HepG2 (cell line): Measurements from ENCODE around the gene ADCY7. TPM values are rescaled to one million over a fixed set of nuclear protein-coding genes. Genes with fewer than 3 reads are reported as not detected.

ENCODE experiments used
- BRD4 ChIP-seq: sonication (generic); formaldehyde crosslinking; IDR thresholded peaks from 2 replicates; pipeline ENCODE4 v1.4.0; 2020; ENCODE audit warnings: missing genetic modification reagents
- GATA4 ChIP-seq: sonication (generic); IDR thresholded peaks from 2 replicates; pipeline ENCODE4 v1.6.1; 2016; ENCODE audit warnings: antibody characterized with exemption, low read depth, borderline replicate concordance
- GATAD2A ChIP-seq: IDR thresholded peaks from 2 replicates; pipeline ENCODE4 v1.6.1; 2016
- KAT8 ChIP-seq: IDR thresholded peaks from 2 replicates; pipeline ENCODE4 v1.6.1; 2016; ENCODE audit warnings: missing genetic modification reagents, missing compliant biosample characterization
- MAFG ChIP-seq: sonication (generic); formaldehyde crosslinking; IDR thresholded peaks from 2 replicates; pipeline ENCODE4 v1.5.1; 2020; ENCODE audit warnings: mild to moderate bottlenecking, missing genetic modification reagents
- NCOA2 ChIP-seq: sonication (generic); formaldehyde crosslinking; IDR thresholded peaks from 2 replicates; pipeline ENCODE4 v1.8.0; 2022; ENCODE audit warnings: inconsistent platforms
- RXRB ChIP-seq: IDR thresholded peaks from 2 replicates; pipeline ENCODE4 v1.6.1; 2016; ENCODE audit warnings: borderline replicate concordance, missing genetic modification reagents, missing compliant biosample characterization
- SOX6 ChIP-seq, 2 experiments: fragments of 450-650 bp in 1 of 2; sonication (generic) in 1 of 2; formaldehyde crosslinking in 1 of 2; IDR thresholded peaks; 2 replicates each; pipeline versions ENCODE4 v1.4.0 to v1.6.1; 2017 to 2020; ENCODE audit warnings: antibody characterized with exemption in 1 of 2, mild to moderate bottlenecking in 1 of 2, missing genetic modification reagents in 1 of 2
- ZFP82 ChIP-seq: sonication (generic); formaldehyde crosslinking; IDR thresholded peaks from 2 replicates; pipeline ENCODE4 v1.5.1; 2020; ENCODE audit warnings: mild to moderate bottlenecking, missing genetic modification reagents, borderline replicate concordance
- ZNF703 ChIP-seq: sonication (generic); formaldehyde crosslinking; IDR thresholded peaks from 2 replicates; pipeline ENCODE4 v1.5.1; 2020; ENCODE audit warnings: missing genetic modification reagents, mild to moderate bottlenecking, moderate library complexity, borderline replicate concordance
- ZNF709 ChIP-seq: sonication (generic); formaldehyde crosslinking; IDR thresholded peaks from 2 replicates; pipeline ENCODE4 v1.5.0; 2020; ENCODE audit warnings: mild to moderate bottlenecking, missing genetic modification reagents
- ZNF75D ChIP-seq: sonication (generic); formaldehyde crosslinking; IDR thresholded peaks from 2 replicates; pipeline ENCODE4 v1.8.1; 2023; ENCODE audit warnings: missing genetic modification reagents, mild to moderate bottlenecking, borderline replicate concordance
- polyA plus RNA-seq, 8 experiments: library from polyadenylated mRNA; depleted of rRNA in 3 of 8; stranded (reverse) in 7 of 8; unstranded in 1 of 8; fragments of >200 nt; fragmentation: Illumina TruSeq in 4 of 8; extraction: Trizol in 4 of 8; gene quantifications; 2 replicates each; pipeline versions ENCODE4 v1.2.1 to v1.2.3, GENCODE V29; 2011 to 2016; ENCODE audit warnings: low read depth in 4 of 8, missing spikeins in 1 of 8, mixed read lengths in 1 of 8; ENCODE audit not compliant: insufficient read depth in 1 of 8
- total RNA-seq, 5 experiments: library from RNA; depleted of rRNA; stranded (reverse); fragments of >200 nt; fragmentation: Illumina TruSeq; extraction: Trizol; gene quantifications; 2 replicates each; pipeline ENCODE4 v1.2.3, GENCODE V29; 2016; ENCODE audit warnings: low read depth in 1 of 5
- TF ChIP-seq, protein P1 (sequence below), 2 experiments: fragments of 450-650 bp in 1 of 2; sonication (generic) in 1 of 2; formaldehyde crosslinking in 1 of 2; IDR thresholded peaks; 2 replicates each; pipeline versions ENCODE4 v1.6.1 to v1.8.0; 2016 to 2022; ENCODE audit warnings: antibody characterized with exemption in 1 of 2, mild to moderate bottlenecking in 1 of 2, missing genetic modification reagents in 1 of 2
- TF ChIP-seq, protein P2 (sequence below): fragments of 450-650 bp; IDR thresholded peaks from 2 replicates; pipeline ENCODE4 v1.6.1; 2017; ENCODE audit warnings: mild to moderate bottlenecking
- TF ChIP-seq, protein P3 (sequence below): sonication (generic); IDR thresholded peaks from 2 replicates; pipeline ENCODE4 v1.6.1; 2016; ENCODE audit warnings: low read depth, borderline replicate concordance

Gene ADCY7
- total and polyA plus RNA-seq, 2 of the 13 experiments (the other 11 are each of a cell fraction or from before 2014, with no cell fraction given): 2.2 to 4.3 TPM

DNA sequence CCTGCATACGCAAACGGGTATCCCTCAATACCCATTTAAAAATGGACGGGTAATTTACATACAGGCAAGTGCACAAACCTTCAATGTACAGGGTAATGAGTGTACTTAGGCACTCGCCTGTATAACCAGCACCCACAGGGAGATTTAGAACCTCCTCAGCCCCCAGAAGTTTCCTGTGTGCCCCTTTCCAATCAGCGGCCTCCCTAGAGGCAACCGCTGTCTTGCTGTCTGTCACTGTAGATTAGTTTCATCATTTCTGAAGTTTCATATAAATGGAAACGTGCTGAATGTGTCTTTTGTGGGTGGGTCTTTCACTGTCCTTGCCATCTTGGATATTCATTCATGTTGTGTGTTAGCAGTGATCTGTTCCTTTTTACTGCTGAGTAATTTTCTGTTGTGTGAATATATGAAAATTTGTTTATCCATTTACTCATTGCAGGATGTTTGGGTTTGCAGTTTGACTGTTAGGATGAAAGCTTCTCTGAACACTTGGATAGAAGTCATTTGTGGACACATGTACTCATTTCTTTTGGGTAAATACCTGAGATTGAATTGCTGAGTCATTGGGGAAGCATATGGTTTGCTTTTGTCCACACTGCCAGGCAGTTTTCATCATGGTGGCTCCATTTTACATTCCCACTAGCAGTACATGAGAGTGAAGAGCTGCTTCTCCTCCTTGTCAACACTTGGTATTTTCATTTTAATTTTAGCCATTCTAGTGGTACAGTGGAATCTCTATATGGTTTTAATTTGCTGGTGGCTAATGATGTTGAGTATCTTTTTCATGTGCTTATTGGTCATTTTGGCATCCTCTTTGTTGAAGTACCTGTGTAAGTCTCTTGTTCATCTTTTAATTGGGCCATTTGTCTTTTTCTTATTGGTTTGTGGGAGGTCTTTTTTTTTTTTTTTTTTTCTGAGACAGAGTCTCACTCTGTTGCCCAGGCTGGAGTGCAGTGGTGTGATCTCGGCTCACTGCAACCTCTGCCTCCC is 2.1 kb upstream of the ADCY7 start (continued):
- TF ChIP-seq, protein P1, sequence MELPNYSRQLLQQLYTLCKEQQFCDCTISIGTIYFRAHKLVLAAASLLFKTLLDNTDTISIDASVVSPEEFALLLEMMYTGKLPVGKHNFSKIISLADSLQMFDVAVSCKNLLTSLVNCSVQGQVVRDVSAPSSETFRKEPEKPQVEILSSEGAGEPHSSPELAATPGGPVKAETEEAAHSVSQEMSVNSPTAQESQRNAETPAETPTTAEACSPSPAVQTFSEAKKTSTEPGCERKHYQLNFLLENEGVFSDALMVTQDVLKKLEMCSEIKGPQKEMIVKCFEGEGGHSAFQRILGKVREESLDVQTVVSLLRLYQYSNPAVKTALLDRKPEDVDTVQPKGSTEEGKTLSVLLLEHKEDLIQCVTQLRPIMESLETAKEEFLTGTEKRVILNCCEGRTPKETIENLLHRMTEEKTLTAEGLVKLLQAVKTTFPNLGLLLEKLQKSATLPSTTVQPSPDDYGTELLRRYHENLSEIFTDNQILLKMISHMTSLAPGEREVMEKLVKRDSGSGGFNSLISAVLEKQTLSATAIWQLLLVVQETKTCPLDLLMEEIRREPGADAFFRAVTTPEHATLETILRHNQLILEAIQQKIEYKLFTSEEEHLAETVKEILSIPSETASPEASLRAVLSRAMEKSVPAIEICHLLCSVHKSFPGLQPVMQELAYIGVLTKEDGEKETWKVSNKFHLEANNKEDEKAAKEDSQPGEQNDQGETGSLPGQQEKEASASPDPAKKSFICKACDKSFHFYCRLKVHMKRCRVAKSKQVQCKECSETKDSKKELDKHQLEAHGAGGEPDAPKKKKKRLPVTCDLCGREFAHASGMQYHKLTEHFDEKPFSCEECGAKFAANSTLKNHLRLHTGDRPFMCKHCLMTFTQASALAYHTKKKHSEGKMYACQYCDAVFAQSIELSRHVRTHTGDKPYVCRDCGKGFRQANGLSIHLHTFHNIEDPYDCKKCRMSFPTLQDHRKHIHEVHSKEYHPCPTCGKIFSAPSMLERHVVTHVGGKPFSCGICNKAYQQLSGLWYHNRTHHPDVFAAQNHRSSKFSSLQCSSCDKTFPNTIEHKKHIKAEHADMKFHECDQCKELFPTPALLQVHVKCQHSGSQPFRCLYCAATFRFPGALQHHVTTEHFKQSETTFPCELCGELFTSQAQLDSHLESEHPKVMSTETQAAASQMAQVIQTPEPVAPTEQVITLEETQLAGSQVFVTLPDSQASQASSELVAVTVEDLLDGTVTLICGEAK (IDR thresholded peaks at IDR 0.05): no peak
- TF ChIP-seq, protein P1 (CRISPR knock-in tag; IDR thresholded peaks at IDR 0.05): no peak
- TF ChIP-seq SOX6 (IDR thresholded peaks at IDR 0.05) (no peak), SOX6 (CRISPR knock-in tag; IDR thresholded peaks at IDR 0.05) (0 out of 2 replicates have a peak, but pooled peaks have one; percentile 6), GATAD2A (CRISPR knock-in tag) (peak; percentile 35; the same call in 1 of the 2 replicates), ZNF703 (CRISPR knock-in tag) (no peak), MAFG (peak; percentile 68), GATA4 (no peak), KAT8 (CRISPR knock-in tag) (peak; percentile 71), RXRB (CRISPR knock-in tag) (0 out of 2 replicates have a peak, but pooled peaks have one; percentile 38), ZNF75D (no peak), ZNF709 (CRISPR knock-in tag) (no peak), ZFP82 (no peak), NCOA2 (CRISPR knock-in tag) (no peak), BRD4 (CRISPR knock-in tag) (no peak)
- TF ChIP-seq, protein P2, sequence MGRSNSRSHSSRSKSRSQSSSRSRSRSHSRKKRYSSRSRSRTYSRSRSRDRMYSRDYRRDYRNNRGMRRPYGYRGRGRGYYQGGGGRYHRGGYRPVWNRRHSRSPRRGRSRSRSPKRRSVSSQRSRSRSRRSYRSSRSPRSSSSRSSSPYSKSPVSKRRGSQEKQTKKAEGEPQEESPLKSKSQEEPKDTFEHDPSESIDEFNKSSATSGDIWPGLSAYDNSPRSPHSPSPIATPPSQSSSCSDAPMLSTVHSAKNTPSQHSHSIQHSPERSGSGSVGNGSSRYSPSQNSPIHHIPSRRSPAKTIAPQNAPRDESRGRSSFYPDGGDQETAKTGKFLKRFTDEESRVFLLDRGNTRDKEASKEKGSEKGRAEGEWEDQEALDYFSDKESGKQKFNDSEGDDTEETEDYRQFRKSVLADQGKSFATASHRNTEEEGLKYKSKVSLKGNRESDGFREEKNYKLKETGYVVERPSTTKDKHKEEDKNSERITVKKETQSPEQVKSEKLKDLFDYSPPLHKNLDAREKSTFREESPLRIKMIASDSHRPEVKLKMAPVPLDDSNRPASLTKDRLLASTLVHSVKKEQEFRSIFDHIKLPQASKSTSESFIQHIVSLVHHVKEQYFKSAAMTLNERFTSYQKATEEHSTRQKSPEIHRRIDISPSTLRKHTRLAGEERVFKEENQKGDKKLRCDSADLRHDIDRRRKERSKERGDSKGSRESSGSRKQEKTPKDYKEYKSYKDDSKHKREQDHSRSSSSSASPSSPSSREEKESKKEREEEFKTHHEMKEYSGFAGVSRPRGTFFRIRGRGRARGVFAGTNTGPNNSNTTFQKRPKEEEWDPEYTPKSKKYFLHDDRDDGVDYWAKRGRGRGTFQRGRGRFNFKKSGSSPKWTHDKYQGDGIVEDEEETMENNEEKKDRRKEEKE: no peak
- TF ChIP-seq, protein P3, sequence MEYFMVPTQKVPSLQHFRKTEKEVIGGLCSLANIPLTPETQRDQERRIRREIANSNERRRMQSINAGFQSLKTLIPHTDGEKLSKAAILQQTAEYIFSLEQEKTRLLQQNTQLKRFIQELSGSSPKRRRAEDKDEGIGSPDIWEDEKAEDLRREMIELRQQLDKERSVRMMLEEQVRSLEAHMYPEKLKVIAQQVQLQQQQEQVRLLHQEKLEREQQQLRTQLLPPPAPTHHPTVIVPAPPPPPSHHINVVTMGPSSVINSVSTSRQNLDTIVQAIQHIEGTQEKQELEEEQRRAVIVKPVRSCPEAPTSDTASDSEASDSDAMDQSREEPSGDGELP: peak; percentile 69; the same call in 1 of the 2 replicates
